Measurements from ENCODE around the gene IL17RA. TPM values are rescaled to one million over a fixed set of nuclear protein-coding genes. Genes with fewer than 3 reads are reported as not detected.

The IL17RA gene
- total and polyA plus RNA-seq, 8 donors = 3.2 to 19.1 (median 8.7) TPM

DNA sequence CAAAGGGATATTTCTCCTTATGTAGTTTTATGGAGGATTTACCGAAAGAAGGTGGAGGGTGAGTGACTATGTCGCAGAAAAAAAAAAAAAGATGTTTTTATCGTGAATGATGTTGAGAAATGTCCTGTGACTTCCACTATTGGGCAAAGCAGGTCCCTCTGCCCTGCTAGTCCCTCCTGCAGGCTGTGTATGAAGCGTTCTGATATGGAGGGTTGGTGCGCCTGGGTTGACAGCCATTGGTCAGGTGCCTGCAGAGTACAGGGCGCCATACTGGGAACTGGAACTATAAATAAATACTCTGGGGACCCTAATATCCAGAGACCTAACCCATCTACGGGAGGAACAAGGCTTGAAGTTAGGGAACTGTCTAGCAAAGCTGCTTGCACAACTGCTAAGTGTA, 1.5 kb downstream of the IL17RA start:
- Histone ChIP-seq H3K4me1 (peaks cover 13 to 62% (median 39%) of the 10 kb centered on the region in 4 donors), H3K9me3 (no peaks in the 10 kb centered on the region), H3K27me3 (no peaks in the 10 kb centered on the region), H3K36me3 (no peaks in the 10 kb centered on the region), H3K4me3 (peak overlapping the region; percentile 73 to 96 (median 88)), H3K27ac (peak overlapping the region in 4 of 5 donors; percentile 91 to 96 (median 96))
- no peak for DNase-seq
- intact Hi-C loops (cut with DNase I; ENCODE audit: low total_unique reads) = loop anchor here (10.0 kb wide), 1 partner anchor 89 kb away; no protein-coding TSS in a partner anchor
- 77 to 87% (median 82%) methylated on average over 7 of the region's 7 CpGs for WGBS, 5 donors
- TF ChIP-seq EP300 (IDR thresholded peaks at IDR 0.05) (no peak), POLR2A (IDR thresholded peaks at IDR 0.05) (no peak), POLR2AphosphoS5 (IDR thresholded peaks at IDR 0.05) (no peak)
- TF ChIP-seq, protein P1, sequence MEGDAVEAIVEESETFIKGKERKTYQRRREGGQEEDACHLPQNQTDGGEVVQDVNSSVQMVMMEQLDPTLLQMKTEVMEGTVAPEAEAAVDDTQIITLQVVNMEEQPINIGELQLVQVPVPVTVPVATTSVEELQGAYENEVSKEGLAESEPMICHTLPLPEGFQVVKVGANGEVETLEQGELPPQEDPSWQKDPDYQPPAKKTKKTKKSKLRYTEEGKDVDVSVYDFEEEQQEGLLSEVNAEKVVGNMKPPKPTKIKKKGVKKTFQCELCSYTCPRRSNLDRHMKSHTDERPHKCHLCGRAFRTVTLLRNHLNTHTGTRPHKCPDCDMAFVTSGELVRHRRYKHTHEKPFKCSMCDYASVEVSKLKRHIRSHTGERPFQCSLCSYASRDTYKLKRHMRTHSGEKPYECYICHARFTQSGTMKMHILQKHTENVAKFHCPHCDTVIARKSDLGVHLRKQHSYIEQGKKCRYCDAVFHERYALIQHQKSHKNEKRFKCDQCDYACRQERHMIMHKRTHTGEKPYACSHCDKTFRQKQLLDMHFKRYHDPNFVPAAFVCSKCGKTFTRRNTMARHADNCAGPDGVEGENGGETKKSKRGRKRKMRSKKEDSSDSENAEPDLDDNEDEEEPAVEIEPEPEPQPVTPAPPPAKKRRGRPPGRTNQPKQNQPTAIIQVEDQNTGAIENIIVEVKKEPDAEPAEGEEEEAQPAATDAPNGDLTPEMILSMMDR (IDR thresholded peaks at IDR 0.05) = no peak

DNA sequence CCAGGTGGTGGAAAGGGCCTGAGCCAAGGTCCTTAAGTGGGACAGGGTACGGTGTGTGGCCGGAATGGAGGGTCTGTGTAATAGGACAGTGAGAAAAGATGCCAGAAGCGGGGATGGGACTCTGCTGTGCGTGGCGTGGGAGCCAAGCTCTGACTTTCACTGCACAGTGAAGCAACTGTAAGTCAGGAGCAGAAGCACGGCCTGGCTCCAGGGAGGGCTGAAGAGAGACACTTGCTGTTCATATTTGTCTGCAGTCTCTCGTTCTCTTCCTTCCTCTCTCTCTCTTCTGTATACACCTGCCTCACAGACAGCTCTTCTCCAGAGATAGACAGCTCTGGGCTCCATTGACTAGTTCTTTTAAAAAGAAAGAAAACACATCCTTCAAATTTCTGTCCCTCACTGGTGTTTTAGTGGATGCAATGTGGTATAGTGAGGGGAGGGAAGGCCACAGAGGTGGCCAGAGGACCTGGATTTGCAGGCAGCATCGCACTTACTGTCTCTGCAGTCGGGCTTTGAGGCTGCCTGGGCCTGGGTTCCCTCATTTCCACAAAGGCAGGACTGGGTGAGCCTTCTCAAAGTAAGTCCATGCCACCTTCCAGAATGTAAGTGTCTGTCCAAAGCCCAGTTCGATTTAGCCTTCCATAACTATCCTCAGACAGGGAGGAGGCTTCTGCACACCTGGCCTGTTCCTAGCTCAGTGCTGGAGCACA, 2.1 kb downstream of the IL17RA start:
- TF ChIP-seq EP300 (IDR thresholded peaks at IDR 0.05) (no peak), POLR2A (IDR thresholded peaks at IDR 0.05) (no peak)
- TF ChIP-seq, protein P1 (IDR thresholded peaks at IDR 0.05) = no peak
- peak overlapping the region in 3 of 5 donors; percentile 18 to 96 (median 95) for H3K27ac ChIP-seq
- DNase-seq = no peak
- H3K9me3 ChIP-seq = no peaks in the 10 kb centered on the region
- no peaks in the 10 kb centered on the region for H3K27me3 ChIP-seq
- intact Hi-C loops (cut with DNase I; ENCODE audit: low total_unique reads) = loop anchor here (10.0 kb wide), 1 partner anchor 88 kb away; no protein-coding TSS in a partner anchor
- H3K4me1 ChIP-seq = peaks cover 13 to 68% (median 41%) of the 10 kb centered on the region in 4 donors
- H3K36me3 ChIP-seq = no peaks in the 10 kb centered on the region
- peak overlapping the region; percentile 73 to 96 (median 88) for H3K4me3 ChIP-seq
- WGBS, 5 donors = 73 to 82% (median 76%) methylated on average over 10 of the region's 10 CpGs

DNA sequence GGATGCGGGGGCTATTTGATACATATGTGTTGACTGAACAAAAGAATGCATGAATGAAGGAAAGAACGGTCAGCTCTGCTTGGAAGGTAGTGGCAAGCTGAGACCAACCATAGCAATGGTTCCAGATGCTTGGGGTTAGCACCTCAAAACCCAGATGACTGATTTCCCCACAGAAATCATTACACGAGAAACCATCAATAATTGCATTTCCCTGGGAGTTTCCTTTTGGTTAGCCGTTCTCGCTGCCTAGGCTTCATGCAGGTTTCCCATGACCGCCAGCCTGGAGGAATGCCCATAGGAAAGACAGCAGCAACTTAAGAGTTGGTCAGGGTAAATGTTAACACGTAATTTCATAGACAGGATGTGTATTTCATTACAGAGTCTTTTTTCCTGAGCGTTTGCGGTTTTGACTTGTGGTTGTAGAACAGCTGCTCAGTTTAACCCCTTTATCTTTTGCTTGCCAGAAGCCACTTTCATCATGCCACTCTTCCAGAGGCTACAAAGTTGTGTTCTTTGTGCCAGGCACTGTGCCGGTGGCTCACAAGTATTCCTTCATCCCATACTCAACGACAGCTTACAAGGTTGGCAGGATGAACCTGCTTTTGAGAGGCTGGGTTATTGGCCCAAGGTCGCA, 2.8 kb downstream of the IL17RA start:
- TF ChIP-seq, protein P1 (IDR thresholded peaks at IDR 0.05) = no peak
- no peak for TF ChIP-seq POLR2AphosphoS5 (IDR thresholded peaks at IDR 0.05)
- no peak for TF ChIP-seq POLR2A (IDR thresholded peaks at IDR 0.05)
- no peak for TF ChIP-seq EP300 (IDR thresholded peaks at IDR 0.05)
- 56 to 71% (median 70%) methylated on average over 12 of the region's 12 CpGs for WGBS, 5 donors
- peak in 1 of 2 donors; percentile 45 for DNase-seq
- no peaks in the 10 kb centered on the region for H3K36me3 ChIP-seq
- intact Hi-C loops (cut with DNase I; ENCODE audit: low total_unique reads) = loop anchor here (10.0 kb wide), 1 partner anchor 87 kb away; no protein-coding TSS in a partner anchor
- H3K4me1 ChIP-seq = peaks cover 13 to 72% (median 44%) of the 10 kb centered on the region in 4 donors
- H3K4me3 ChIP-seq = peak overlapping the region in 3 of 4 donors; percentile 73 to 96 (median 87)
- H3K9me3 ChIP-seq = no peaks in the 10 kb centered on the region
- H3K27ac ChIP-seq = peak overlapping the region in 3 of 5 donors; percentile 18 to 96 (median 95)
- H3K27me3 ChIP-seq = no peaks in the 10 kb centered on the region

DNA sequence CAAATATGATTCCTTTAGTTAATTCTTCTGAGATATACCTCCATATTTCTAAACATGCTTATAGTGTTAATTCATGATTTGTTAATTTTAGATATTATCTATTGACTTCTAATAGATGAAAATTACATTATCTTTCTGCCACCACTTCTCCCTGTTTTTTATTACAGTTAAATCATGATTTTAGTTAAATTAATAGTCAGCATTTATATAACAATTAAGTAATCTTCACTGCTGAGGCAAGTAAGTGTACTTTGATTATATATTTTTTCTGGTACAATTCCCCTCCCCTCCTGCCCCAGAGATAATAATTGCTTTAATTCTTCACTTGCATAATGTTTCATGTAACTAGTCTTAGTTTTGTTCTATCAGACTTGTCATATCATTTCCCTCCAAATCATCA, 5.8 kb downstream of the IL17RA start:
- no peak overlapping the region for H3K4me3 ChIP-seq
- TF ChIP-seq POLR2A (IDR thresholded peaks at IDR 0.05) (no peak), POLR2AphosphoS5 (IDR thresholded peaks at IDR 0.05) (no peak), EP300 (IDR thresholded peaks at IDR 0.05) (no peak)
- TF ChIP-seq, protein P1 (IDR thresholded peaks at IDR 0.05) = no peak

More for the DNA sequence above, 5.8 kb downstream of the IL17RA start:
- no peak for DNase-seq
- Histone ChIP-seq H3K4me1 (peaks cover 12 to 76% (median 32%) of the 10 kb centered on the region in 4 donors), H3K9me3 (no peaks in the 10 kb centered on the region), H3K36me3 (no peaks in the 10 kb centered on the region), H3K27me3 (no peaks in the 10 kb centered on the region), H3K27ac (no peak overlapping the region)
- intact Hi-C loops (cut with DNase I; ENCODE audit: low total_unique reads) = no loop called here
